HL-60 (cell line): ENCODE results near the gene ASTN2.

Source experiments
- DNase-seq, 2 experiments: peaks; one replicate each; pipeline ENCODE4 v3.0.0-alpha.2; 2010 to 2020; ENCODE audit warnings: low read depth in 1 of 2, low spot score in 1 of 2
- H3K27ac ChIP-seq: fragments of 250-450 bp; sonication (Bioruptor Pico); replicated peaks from 2 replicates; pipeline ENCODE4 v1.5.1; 2020; ENCODE audit warnings: mild to moderate bottlenecking, moderate library complexity
- H3K27me3 ChIP-seq: fragments of 250-450 bp; sonication (Bioruptor Pico); 2 replicates; pipeline ENCODE4 v1.5.1; 2021; ENCODE audit warnings: mild to moderate bottlenecking, moderate library complexity; ENCODE audit not compliant: insufficient read depth, poor library complexity, severe bottlenecking
- H3K4me3 ChIP-seq: replicated peaks from 2 replicates; pipeline ENCODE4 v1.5.1; 2011; ENCODE audit warnings: mild to moderate bottlenecking, control low read depth, low read length; ENCODE audit not compliant: insufficient read depth
- GABPA ChIP-seq: IDR thresholded peaks from 2 replicates; pipeline ENCODE4 v1.6.1; 2012; ENCODE audit warnings: low read depth
- POLR2AphosphoS5 ChIP-seq: IDR thresholded peaks from 2 replicates; pipeline ENCODE4 v1.6.1; 2012; ENCODE audit warnings: low read depth
- SPI1 ChIP-seq: IDR thresholded peaks from 2 replicates; pipeline ENCODE4 v1.6.1; 2012; ENCODE audit warnings: low read depth, mild to moderate bottlenecking, borderline replicate concordance
- TF ChIP-seq, protein P1 (sequence below): IDR thresholded peaks from one replicate; pipeline ENCODE4 v1.5.1; 2011; ENCODE audit warnings: low read length, control low read depth, inconsistent platforms; ENCODE audit not compliant: insufficient read depth
- TF ChIP-seq, protein P2 (sequence below): IDR thresholded peaks from 2 replicates; pipeline ENCODE4 v1.6.1; 2012; ENCODE audit warnings: low read depth; ENCODE audit not compliant: insufficient replicate concordance

The ASTN2 gene

DNA sequence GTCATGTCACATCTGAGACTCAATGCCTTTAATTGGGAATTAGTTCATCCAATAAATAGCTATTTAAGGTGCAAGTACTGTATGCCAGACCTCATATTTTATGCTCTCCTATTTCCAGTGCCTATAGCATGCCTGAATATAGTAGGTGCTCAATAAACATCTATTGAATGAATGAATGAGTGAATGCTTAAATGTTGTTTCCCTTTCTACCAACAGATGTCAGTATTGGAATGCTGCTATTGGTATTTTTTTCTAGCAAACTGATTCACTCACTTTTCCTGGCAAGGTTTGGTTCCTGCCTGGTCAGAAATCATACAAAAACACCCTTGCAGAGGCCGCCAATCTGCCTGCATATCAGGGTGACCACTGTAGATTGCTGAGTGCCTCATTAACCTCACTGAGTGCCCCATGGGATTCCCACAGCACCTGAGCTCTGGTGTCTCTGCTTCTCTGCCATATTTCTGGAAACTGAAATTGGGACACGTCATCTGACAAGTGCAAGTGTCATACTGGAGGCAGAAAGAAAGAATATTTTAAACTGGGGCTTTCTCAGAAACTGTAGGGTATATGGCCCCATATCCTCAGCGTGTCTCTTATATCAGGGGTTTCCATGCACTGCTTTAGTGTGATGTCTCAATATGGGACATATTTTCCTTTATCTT, 368.1 kb downstream of the ASTN2 start:
- H3K27ac ChIP-seq: no peak overlapping the region
- H3K4me3 ChIP-seq: no peak overlapping the region
- DNase-seq: no peak
- no peaks in the 10 kb centered on the region for H3K27me3 ChIP-seq
- TF ChIP-seq, protein P1, sequence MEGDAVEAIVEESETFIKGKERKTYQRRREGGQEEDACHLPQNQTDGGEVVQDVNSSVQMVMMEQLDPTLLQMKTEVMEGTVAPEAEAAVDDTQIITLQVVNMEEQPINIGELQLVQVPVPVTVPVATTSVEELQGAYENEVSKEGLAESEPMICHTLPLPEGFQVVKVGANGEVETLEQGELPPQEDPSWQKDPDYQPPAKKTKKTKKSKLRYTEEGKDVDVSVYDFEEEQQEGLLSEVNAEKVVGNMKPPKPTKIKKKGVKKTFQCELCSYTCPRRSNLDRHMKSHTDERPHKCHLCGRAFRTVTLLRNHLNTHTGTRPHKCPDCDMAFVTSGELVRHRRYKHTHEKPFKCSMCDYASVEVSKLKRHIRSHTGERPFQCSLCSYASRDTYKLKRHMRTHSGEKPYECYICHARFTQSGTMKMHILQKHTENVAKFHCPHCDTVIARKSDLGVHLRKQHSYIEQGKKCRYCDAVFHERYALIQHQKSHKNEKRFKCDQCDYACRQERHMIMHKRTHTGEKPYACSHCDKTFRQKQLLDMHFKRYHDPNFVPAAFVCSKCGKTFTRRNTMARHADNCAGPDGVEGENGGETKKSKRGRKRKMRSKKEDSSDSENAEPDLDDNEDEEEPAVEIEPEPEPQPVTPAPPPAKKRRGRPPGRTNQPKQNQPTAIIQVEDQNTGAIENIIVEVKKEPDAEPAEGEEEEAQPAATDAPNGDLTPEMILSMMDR: no peak
- no peak for TF ChIP-seq SPI1
- no peak for TF ChIP-seq POLR2AphosphoS5
- TF ChIP-seq, protein P2, sequence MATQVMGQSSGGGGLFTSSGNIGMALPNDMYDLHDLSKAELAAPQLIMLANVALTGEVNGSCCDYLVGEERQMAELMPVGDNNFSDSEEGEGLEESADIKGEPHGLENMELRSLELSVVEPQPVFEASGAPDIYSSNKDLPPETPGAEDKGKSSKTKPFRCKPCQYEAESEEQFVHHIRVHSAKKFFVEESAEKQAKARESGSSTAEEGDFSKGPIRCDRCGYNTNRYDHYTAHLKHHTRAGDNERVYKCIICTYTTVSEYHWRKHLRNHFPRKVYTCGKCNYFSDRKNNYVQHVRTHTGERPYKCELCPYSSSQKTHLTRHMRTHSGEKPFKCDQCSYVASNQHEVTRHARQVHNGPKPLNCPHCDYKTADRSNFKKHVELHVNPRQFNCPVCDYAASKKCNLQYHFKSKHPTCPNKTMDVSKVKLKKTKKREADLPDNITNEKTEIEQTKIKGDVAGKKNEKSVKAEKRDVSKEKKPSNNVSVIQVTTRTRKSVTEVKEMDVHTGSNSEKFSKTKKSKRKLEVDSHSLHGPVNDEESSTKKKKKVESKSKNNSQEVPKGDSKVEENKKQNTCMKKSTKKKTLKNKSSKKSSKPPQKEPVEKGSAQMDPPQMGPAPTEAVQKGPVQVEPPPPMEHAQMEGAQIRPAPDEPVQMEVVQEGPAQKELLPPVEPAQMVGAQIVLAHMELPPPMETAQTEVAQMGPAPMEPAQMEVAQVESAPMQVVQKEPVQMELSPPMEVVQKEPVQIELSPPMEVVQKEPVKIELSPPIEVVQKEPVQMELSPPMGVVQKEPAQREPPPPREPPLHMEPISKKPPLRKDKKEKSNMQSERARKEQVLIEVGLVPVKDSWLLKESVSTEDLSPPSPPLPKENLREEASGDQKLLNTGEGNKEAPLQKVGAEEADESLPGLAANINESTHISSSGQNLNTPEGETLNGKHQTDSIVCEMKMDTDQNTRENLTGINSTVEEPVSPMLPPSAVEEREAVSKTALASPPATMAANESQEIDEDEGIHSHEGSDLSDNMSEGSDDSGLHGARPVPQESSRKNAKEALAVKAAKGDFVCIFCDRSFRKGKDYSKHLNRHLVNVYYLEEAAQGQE: no peak
- TF ChIP-seq GABPA: no peak

GRCh38 chr9:117044241-117044640, 370.6 kb downstream of the ASTN2 start:
- H3K27ac ChIP-seq: no peak overlapping the region
- no peak overlapping the region for H3K4me3 ChIP-seq
- no peaks in the 10 kb centered on the region for H3K27me3 ChIP-seq
- no peak for DNase-seq
- TF ChIP-seq POLR2AphosphoS5 (no peak), GABPA (no peak), SPI1 (no peak)
- TF ChIP-seq, protein P1: no peak
- TF ChIP-seq, protein P2: no peak

DNA sequence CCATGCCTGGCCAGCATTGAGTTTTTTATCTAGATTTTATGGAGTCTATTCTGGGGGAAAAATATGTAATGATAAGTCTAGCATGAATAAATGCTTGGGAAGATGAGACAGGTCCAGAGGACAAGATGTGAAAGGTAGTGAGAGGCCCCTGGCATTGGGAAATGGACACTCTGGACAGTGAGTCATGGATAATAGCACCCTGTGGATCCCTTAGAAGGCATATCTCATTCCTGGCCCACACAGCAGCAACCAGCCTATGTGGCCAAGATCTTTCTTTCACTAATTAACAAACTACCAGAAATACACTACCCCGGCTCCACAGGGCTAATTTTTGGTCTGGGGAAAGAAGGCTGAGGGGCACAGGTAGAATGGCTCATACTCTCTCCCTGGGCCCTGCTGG, 371.7 kb downstream of the ASTN2 start:
- DNase-seq: no peak
- Histone ChIP-seq H3K27me3 (no peaks in the 10 kb centered on the region), H3K27ac (no peak overlapping the region), H3K4me3 (no peak overlapping the region)
- TF ChIP-seq, protein P1: no peak
- TF ChIP-seq POLR2AphosphoS5: no peak
- TF ChIP-seq GABPA: no peak
- TF ChIP-seq, protein P2: no peak
- TF ChIP-seq SPI1: no peak
